GM19193 (cell line): Measurements from ENCODE around the gene OR2M5.

ENCODE experiments used
- POLR2A ChIP-seq: IDR thresholded peaks from 4 replicates; pipeline ENCODE4 v1.6.1; 2011; ENCODE audit not compliant: insufficient read depth, insufficient read length; ENCODE audit errors: extremely low read depth

OR2M5 gene

GRCh38 chr1:248194117-248194516, 49.2 kb downstream of the OR2M5 start:
- TF ChIP-seq POLR2A: no peak
